Inferior parietal cortex (tissue), 1 donor: ENCODE data around the gene GKN2.
"Not testable (repeated sequence)": the region's sequence is repeated elsewhere in the genome, so short reads cannot be mapped to it uniquely, and the experiment has no call there.

Experiments used
- DNase-seq: peaks from one replicate; pipeline ENCODE4 v3.0.0-alpha.2; 2016; ENCODE audit errors: extremely low spot score

Gene GKN2

GRCh38 chr2:68959001-68959400, 6.3 kb upstream of the GKN2 start:
- no peak for DNase-seq

DNA sequence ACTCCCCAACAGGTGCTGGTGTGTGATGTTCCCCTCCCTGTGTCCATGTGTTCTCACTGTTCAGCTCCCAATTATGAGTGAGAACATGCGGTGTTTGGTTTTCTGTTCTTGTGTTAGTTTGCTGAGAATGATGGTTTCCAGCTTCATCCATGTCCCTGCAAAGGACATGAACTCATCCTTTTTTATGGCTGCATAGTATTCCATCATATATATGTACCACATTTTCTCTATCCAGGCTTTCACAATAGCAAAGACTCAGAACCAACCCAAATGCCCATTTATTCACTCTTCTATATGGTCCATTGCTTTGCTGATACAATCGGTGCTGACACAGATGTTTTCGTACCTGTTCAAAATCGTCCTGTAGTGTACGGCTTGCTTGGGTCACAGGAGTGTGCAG, 2.7 kb upstream of the GKN2 start:
- DNase-seq = not testable (repeated sequence)

GRCh38 chr2:68951899-68952298, 794 bp downstream of the GKN2 start:
- DNase-seq = no peak

- DNase-seq = no peak
These were observed 4.0 kb downstream of the GKN2 start for GRCh38 chr2:68948710-68949109.

DNA sequence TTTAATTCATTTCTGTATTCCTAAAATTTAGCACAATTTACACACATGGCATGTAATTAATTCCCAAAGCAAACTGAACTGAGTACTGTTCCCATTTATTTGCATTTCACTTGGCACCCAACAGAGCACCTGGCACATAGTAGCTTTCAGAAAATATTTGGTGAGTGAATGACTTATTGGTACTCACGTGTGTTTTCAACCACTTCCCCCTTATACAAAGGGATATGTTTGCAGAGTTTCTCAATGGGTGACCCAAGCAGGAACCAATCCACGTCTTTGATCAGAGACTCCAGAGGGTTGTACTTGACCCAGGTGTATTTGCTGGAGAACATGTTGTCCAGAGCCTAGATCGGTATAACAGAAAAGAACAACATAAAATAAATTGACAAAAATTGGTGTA, 6.6 kb downstream of the GKN2 start:
- no peak for DNase-seq

GRCh38 chr2:68943581-68944568, 8.8 kb downstream of the GKN2 start:
- peak; percentile 86 for DNase-seq

DNA sequence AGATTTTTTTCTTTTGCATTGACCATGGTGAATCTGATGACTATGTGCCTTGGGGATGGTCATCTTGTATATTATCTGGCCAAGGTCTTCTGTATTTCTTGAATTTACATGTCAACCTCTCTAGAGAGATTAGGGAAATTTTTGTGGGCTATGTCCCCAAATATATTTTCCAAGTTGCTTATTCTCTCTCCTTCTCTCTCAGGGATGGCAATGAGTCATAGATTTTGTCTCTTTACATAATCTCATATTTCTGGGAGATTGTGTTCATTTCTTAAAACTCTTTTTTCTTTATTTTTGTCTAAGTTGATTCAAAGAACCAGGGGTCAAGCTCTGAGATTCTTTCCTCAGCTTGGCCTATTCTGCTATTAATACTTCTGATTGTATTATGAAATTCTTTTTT, 9.9 kb downstream of the GKN2 start:
- DNase-seq = no peak

- DNase-seq = no peak
These were observed 12.3 kb downstream of the GKN2 start for GRCh38 chr2:68940369-68940768.

- no peak for DNase-seq
These were observed 12.7 kb downstream of the GKN2 start for GRCh38 chr2:68939962-68940361.

- DNase-seq = no peak
These were observed 13.8 kb downstream of the GKN2 start for GRCh38 chr2:68938938-68939337.

- DNase-seq = no peak
These were observed 15.2 kb downstream of the GKN2 start for GRCh38 chr2:68937346-68938055.

DNA sequence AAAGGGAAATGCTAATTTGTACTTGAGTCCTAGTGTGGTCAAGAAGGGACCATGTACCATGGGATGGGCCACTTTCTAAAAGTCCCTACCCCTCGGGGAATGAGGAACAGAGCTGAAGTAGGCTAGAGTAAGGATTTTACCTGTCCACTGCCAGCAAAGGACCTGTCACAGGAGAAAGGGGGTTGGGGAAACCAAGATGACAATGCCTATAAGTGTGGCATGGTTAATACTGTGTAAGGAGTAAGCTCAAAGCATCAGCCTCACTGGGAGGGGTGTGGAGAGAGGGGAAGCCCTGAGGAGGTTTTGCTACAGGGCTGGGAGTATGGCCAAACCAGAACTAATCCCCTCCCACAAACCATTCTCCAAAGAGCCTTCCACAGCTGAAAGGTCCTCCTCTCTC, 15.8 kb downstream of the GKN2 start:
- no peak for DNase-seq

DNA sequence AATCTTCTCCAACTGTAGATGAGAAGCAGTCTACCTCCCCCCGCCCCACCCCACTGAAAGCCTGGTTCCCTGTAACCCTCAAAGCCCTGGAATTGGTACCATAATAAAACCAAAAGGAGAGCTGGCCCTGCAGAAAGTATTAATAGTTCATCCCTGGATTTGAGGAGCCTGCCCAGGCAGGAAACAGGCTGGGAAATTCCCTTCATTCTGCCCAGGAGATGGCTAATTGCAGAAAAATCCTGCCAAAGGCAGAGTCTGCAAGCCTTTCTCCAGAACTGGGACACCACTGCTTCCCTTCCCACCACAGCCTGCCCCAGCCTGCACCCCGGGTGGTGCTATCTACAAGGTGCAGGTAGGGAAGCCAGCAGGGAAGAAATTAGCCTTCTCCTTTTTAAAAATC, 16.3 kb downstream of the GKN2 start:
- no peak for DNase-seq

DNA sequence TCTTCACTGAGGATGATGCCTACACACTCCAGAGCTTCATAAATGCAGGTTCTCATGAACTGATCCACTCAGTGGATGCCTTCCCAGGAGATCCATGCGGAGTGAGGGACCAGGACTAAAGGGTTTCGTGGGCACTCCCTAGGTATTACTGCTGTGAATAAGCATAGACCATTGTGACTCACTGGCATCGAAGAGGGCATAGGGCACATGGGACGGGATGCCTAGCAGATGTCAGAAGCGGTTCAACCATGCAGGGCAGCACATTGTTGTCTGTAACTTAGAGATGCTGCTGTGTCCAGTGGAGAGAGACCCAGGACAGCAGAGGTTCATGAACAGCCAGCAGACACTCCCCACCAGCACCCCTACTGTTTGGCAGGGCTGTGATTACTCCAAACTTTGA, 17.2 kb downstream of the GKN2 start:
- no peak for DNase-seq

DNA sequence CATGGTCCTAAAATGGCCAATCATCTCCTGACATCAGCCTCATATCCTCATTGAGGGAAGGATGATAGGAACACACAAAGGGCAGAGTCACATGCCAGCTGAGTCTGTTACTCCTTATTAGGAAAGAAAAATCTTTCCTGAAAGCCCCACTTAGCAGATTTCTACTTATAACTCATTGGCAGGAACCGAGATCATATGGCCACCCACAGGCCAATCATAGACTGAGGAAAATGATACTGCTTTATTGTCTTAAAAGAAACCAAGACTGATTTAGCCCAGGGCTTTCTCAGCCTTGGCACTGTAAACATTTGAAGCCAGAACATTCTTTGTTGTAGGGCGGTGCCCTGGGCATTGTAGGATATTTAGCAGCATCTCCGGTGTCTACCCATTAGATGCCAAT, 18.7 kb downstream of the GKN2 start:
- DNase-seq = no peak

DNA sequence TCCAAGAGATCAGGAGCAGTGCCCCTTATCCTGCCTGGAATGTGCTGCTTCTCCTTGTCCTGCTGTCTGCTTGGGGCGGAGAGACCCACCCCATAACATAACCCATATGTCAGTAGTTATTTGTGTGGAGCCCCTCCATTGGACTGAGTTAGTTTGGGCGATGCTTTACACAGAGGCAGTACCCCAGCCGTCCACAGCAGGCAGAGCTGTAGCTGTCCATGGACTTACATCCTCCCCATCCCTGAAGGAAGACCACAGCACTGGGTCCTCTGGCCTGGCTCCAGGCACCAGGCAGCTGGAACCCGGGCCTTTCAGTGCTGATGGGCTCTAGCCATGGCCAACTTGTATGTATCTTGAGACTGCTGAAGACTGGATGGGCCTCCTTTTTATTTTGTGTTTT, 20.3 kb downstream of the GKN2 start:
- DNase-seq = no peak

DNA sequence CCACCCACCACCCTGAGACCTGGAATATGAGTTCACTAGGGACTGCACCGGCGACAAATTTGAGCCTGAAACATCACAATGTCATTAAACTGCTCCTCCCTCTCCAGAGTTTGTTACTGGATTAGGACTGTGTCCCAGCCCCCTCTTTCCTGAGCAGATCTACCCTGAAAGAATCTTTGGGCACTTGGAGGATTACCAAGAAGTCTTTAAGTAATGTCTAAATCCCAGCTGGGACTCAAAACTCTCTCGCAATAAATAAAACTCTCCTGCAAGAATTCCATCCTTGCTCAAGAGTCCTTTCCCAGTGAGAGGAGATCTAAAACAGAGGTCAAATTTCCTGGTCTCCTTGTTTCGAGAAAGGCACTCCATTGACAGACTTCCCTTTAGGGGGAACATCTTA, 20.9 kb downstream of the GKN2 start:
- no peak for DNase-seq

DNA sequence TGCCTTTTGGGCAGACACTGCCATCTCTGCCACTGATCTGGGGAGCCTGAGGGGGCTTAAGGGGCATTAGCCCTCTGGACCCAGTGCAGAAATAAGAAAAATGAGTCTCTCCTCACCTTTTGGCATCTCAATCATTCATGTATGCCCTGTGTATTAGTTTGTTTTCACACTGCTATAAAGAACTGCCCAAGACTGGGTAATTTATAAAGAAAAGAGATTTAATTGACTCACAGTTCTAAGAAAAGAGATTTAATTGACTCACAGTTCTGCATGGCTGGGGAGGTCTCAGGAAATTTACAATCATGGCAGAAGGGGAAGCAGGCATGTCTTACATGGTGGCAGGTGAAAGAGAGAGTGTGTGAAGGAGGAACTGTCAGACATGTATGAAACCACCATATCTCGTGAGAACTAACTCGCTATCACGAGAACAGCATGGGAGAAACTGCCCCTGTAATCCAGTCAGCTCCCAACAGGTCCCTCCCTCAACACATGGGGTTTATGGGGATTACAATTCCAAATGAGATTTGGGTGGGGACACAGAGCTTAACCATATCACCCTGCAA, 21.5 kb downstream of the GKN2 start:
- DNase-seq = no peak

DNA sequence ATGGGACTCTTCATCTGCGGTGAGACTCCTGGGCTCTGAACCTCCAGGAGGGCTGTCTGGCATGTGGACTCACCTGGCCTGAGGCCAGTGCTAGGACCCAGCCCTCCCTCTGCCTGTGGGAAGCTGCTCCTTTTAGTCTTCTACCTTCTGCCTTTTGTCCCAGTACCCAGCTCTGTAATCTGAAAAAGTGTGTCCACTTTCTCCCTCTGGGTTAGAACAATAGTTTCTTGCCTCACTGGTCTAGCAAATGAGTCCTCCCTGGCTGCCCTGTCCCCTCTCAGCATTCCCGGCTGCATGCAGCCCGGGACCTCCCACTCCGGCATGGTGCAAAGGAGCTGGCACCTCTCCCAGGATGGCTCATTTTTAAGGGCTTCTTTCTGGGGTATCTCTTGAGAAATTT, 25.9 kb downstream of the GKN2 start:
- DNase-seq = no peak

DNA sequence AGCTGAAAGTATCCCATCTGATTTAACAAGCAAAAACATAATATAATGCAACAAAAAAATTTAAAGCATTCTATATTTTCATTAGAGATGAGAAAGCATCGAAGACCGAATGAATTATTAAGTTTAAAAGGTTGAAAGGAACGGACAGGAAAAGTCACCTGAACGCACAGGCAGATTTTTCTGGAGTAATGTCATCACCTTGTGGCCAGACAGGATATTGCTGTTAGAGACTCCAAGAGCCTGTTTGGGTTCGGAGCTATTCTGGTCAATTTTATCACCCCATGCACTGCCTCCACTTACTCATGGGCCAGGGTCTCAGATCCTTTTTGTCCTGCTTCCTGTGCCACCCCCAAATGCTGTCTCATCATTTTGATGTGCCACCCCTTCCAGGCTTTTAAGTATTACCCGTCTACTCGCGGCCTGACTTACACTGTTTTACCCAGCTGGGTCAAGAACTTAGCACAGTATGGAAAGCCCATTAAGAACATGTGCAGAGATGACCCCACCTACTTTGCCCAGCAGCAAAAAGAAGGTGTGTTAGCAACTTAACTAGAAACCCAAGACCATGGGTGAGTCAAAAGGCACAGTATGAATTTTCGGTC, 27.3 kb downstream of the GKN2 start:
- peak; percentile 72 for DNase-seq

DNA sequence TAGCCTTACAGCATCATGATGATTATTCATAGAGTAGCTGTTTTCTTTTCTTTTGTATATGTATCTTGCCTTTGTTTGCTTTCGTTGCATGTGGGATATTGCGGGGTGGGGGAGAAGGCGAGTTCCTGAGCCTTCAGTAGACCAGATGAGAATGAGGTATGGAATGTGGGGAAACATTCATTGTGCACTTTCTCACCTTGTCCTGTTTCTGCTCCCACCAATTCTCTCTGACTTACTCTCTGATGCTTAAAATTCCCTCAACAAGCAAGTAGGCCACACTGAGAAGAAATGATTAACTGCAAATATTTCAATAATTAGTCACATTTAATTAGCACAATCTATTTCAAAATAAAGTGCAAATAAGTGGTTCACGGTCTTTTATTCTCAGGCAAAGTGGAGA, 31.0 kb downstream of the GKN2 start:
- no peak for DNase-seq

- DNase-seq = no peak
These were observed 32.1 kb downstream of the GKN2 start for GRCh38 chr2:68920481-68921170.
